Smooth muscle cell of the brain vasculature (primary cell): ENCODE data around the gene C2orf66.

Experiments
- DNase-seq: peaks from one replicate; pipeline ENCODE4 v3.0.0-alpha.2; 2012; ENCODE audit warnings: low read depth, low spot score

Gene C2orf66

GRCh38 chr2:196759378-196759706 is 49.8 kb downstream of the C2orf66 start:
- DNase-seq: no peak

GRCh38 chr2:196758474-196759377 is 50.4 kb downstream of the C2orf66 start:
- no peak for DNase-seq
